ENCODE measurements around the gene ENTPD5.
A peak's percentile ranks its signal among the peaks of the same experiment; 100 is the strongest.
"Not testable (repeated sequence)": the region's sequence is repeated elsewhere in the genome, so short reads cannot be mapped to it uniquely, and the experiment has no call there.

Gene ENTPD5

GRCh38 chr14:73944432-73945158 is 74.5 kb downstream of the ENTPD5 start:
- TF ChIP-seq POLR2A (IDR thresholded peaks at IDR 0.05; ENCODE audit: low read length): no peak
- TF ChIP-seq GATA1 (IDR thresholded peaks at IDR 0.05; ENCODE audit: low read depth, low read length): no peak
- DNase-seq: no peak

DNA sequence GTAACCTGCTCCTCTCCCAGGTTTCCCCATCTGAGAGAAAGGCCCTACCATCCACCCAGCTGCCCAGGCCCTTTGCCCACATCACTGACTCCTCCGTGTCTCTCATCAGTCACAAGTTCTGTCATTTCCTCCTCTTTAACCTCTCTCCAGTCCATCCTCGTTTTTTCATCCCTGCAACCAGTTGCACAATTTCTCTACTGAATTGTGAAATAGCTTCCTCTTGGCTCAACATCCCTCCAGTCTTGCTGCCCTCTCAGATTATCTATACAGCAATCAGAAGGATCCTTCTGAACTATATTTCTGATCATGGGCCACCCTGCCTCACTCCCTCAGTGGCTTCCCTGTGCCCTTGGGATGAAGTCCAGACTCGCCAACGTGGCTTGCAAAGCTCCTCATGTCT is 76.0 kb downstream of the ENTPD5 start:
- TF ChIP-seq POLR2A (IDR thresholded peaks at IDR 0.05; ENCODE audit: low read length): no peak
- TF ChIP-seq GATA1 (IDR thresholded peaks at IDR 0.05; ENCODE audit: low read depth, low read length): no peak
- peak in 1 of 2 experiments; percentile 24 for DNase-seq

GRCh38 chr14:73942180-73942579 is 76.9 kb downstream of the ENTPD5 start:
- DNase-seq: no peak
- TF ChIP-seq POLR2A (IDR thresholded peaks at IDR 0.05; ENCODE audit: low read length) (no peak), GATA1 (IDR thresholded peaks at IDR 0.05; ENCODE audit: low read depth, low read length) (no peak)

DNA sequence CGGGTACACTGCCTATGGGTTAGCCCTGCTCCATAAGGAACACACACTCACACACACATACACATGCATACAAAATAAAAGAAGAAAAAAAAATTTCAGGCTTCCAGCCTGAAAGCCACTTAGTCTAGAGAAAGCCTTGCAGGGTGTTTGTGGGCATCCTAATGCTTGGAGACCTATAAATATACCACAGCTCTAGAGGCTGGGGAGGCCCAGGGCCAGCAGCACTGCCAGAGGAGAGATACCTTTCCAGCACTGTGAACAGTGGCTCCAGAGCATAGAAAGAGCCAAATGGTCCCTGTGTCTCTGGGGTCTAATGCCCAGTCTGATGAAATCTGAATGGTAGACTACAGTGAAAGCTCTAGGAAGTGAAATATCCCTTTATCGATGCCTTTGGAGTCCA is 82.1 kb downstream of the ENTPD5 start:
- TF ChIP-seq POLR2A (IDR thresholded peaks at IDR 0.05; ENCODE audit: low read length) (no peak), GATA1 (IDR thresholded peaks at IDR 0.05; ENCODE audit: low read depth, low read length) (no peak)
- DNase-seq: no peak

DNA sequence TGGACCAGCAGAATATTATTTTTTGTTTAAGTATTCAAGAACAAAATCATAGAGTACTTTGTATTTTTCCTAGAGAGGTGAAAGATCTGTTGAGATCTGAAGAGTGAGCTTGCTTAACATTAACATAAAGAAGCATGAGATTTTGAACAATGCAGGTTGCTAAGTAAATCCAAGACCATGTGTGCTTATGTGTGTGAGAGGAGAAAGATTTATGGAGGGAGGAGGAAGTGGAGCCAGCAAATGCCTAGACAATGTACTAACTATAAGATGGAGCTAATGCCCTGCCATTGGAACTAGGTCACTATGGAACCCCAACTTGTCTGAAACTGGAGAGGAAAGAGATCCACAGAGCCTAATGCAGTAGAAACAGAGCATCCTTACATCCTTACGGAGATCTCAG is 82.5 kb downstream of the ENTPD5 start:
- DNase-seq: no peak
- TF ChIP-seq POLR2A (IDR thresholded peaks at IDR 0.05; ENCODE audit: low read length) (no peak), GATA1 (IDR thresholded peaks at IDR 0.05; ENCODE audit: low read depth, low read length) (no peak)

DNA sequence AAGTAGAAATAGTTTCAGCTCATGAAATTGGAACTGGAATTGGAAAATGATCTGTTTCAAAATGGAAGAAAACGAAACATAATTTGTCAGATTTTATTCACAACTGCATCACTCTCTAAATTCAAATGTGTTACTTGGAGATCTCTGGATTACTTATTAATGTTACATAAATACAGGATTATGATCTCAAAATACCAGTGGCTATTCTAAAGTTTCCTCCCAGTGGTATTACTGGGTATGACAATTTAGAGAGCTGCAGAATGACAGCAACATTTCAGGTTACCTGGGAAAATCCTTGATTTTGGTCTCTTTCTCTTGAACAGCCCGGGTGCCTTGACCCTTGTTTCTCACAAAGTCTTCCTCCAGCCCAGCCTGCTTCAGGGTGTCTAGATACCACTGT is 83.4 kb downstream of the ENTPD5 start:
- no peak for TF ChIP-seq GATA1 (IDR thresholded peaks at IDR 0.05; ENCODE audit: low read depth, low read length)
- TF ChIP-seq POLR2A (IDR thresholded peaks at IDR 0.05; ENCODE audit: low read length): no peak
- peak; percentile 12 to 13 for DNase-seq

DNA sequence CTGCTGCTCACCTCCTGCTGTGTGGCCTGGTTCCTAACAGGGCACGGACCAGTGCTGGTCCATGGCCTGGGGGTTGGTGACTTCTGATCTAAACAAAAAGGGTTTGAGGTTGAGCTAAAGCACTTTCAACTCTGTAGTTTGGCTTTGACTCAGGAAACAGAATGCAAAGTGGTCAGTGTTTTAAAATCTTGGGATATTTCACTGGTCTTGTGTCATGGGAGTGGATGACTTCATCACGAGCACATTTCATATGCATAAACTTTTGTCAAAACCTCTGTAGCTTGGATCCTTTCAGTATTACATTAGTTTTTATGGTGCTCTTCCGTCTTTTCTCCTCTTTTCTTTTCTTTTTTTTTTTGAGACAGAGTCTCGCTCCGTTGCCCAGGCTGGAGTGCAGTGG is 94.8 kb downstream of the ENTPD5 start:
- TF ChIP-seq GATA1 (IDR thresholded peaks at IDR 0.05; ENCODE audit: low read depth, low read length): no peak
- TF ChIP-seq POLR2A (IDR thresholded peaks at IDR 0.05; ENCODE audit: low read length): no peak
- DNase-seq: no peak

DNA sequence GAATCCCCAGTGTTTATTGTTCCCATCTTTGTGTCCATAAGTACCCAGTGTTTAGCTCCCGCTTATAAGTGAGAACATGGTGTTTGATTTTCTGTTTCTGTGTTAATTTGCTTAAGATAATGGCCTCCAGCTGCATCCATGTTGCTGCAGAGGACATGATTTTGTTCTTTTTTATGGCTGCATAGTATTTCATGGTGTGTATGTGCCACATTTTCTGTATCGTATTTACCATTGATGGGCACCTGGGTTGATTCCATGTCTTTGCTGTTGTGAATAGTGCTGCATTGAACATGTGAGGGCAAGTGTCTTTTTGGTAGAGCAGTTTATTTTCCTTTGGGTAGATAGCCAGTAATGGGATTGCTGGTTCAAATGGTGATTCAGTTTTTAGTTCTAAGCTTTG is 99.6 kb downstream of the ENTPD5 start:
- DNase-seq: not testable (repeated sequence)

DNA sequence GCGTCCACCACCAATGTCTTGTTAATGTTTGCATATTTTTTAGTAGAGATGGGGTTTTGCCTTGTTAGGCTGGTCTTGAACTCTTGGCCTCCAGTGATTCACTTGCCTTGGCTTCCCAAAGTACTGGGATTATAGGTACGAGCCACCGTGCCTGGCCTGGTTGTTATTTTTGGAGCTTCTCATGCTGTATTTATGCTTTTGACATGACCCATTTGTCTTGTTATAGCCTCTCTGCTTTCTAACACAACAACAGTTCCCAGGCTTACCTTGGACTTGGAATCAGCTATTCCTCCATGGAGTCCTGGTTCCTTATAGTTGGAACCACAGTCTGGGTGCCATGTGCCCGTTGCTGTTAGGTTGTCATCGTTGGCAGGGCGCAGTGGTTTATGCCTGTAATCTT is 102.8 kb downstream of the ENTPD5 start:
- DNase-seq: no peak
- TF ChIP-seq POLR2A (IDR thresholded peaks at IDR 0.05; ENCODE audit: low read length) (no peak), GATA1 (IDR thresholded peaks at IDR 0.05; ENCODE audit: low read depth, low read length) (no peak)

GRCh38 chr14:73913256-73913655 is 105.8 kb downstream of the ENTPD5 start:
- TF ChIP-seq POLR2A (IDR thresholded peaks at IDR 0.05; ENCODE audit: low read length) (no peak), GATA1 (IDR thresholded peaks at IDR 0.05; ENCODE audit: low read depth, low read length) (no peak)
- no peak for DNase-seq

DNA sequence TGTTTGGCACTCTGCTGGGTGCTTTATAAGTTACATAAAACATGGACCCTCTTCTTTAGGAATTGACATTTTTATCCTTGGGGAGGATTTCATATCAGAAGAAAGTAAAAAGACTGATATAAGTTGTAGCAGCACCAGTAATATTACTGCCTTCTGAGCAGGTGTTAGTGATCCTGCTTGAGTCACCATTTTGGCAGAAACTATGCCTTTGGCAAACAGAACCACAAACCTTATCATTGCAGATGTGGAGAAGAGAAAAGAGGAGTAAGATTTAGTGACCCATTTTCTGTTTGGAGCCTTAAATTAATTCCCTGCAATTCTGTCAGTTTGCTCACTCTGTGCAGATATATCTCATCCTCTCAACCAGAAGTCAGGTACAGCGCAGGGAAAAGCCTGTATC is 109.4 kb downstream of the ENTPD5 start:
- DNase-seq: no peak
- TF ChIP-seq GATA1 (IDR thresholded peaks at IDR 0.05; ENCODE audit: low read depth, low read length) (no peak), POLR2A (IDR thresholded peaks at IDR 0.05; ENCODE audit: low read length) (no peak)
